Sciatic nerve (tissue), 2 donors: ENCODE results near the gene MICAL1. TPM values are rescaled to one million over a fixed set of nuclear protein-coding genes. Genes with fewer than 3 reads are reported as not detected.
"Not testable (repeated sequence)": the region's sequence is repeated elsewhere in the genome, so short reads cannot be mapped to it uniquely, and the experiment has no call there.

Experiments
- ATAC-seq: fragments of 200-7000 bp; cut with Tn5 transposase; one replicate; pipeline ENCODE4 v1.9.1; 2020; ENCODE audit warnings: mild to moderate bottlenecking, moderate library complexity
- DNase-seq: peaks from one replicate; pipeline ENCODE4 v3.0.0-alpha.2; 2020; ENCODE audit warnings: low spot score
- intact Hi-C: fragments of 100-400 bp; cut with DNase I; formaldehyde crosslinking; loops from one replicate; pipeline ENCODE4 v1.14.2; 2022
- total RNA-seq: library from RNA; stranded (reverse); fragmentation: NEBNext Ultra II Directional; extraction: Animal tissue kit (Norgen Biotek cat#: 25700); gene quantifications from one replicate; pipeline ENCODE4 v1.2.1, GENCODE V29; 2021
- donor health status: DM: no; HTN: no; CAD: no.
- donor health status: DM: no; HTN: no; CAD: no.

Gene MICAL1
- total RNA-seq, 1 donor from 2014 or later = 53.9 TPM

DNA sequence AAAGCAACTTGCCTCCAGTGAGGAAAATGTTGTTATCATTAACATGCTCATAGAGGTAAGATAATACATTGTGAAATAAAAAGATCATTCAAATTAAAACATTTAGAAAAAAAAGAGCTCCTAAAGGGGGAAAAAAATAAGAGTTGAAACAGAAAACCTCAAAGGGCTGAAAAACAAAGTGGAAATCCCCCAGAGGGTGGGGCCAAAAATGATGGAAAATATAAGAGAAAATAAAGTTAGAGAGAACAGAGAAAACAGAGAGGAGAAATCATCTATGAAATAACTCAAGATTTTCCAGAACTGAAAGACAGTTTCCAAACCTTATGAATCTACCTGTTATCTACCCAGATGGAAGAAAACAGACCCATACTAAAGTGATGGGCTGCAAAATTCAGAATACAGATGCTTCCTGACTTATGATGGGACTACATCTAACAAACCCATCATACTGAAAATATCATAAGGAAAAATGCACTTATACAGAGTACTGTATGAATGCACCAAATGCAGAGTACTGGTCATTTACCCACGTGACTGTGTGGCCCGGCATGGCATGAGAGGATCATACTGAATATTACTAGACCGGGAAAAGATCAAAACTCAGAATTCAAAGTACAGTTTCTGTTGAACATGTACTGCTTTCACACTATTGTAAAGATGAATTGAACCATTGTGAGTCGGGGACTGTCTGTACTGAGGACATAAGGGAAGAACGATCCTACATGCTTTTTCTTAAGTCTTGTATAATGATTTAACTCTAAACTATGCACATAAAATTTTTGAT lies 23.5 kb upstream of the MICAL1 start:
- DNase-seq = no peak
- no peak for ATAC-seq
- intact Hi-C loops = no loop called here

DNA sequence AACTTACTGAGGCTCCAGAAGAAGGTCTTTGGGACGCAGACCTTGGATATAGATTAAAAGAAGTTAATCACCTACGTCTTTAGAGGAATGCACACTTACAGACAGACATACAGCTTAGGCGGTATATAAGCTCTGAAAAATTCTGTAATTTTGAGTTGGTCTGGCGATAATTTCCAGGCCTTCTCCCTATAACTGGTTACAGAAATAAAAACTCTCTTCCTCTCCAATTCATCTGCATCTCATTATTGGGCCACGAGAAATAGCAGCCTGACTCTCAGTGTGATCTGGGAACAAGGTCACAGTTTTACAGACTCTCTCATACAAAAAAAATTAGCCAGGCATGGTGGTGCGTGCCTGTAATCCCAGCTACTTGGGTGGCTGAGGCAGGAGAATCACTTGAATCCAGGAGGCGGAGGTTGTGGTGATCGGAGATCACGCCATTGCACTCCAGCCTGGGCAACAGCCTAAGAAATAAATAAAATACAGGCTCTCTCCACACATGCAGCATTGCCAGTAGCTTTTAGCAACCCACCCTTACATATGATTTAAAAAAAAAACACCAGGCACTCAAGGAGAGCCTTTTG lies 22.7 kb upstream of the MICAL1 start:
- DNase-seq (no peak), ATAC-seq (no peak)
- intact Hi-C loops = no loop called here

DNA sequence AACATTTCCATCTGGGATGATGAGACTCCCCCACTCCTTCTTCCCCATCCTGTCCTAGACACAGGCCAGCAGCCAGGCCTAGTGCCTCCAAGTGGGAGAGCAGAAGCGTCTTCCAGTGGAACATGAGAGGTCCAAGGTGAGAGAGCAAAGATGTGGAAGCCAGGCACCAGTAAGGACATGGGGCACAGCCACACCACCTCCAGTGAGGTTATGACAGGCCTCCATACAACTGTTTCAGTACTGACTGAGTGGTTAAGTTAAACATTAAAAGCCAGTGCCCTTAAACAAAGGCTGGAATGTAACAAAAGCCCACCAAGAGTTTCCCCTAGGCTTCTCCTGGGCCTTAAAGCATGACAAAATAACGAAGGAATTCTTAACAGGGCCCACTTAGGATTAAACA lies 22.2 kb upstream of the MICAL1 start:
- no peak for DNase-seq
- intact Hi-C loops = no loop called here
- no peak for ATAC-seq

DNA sequence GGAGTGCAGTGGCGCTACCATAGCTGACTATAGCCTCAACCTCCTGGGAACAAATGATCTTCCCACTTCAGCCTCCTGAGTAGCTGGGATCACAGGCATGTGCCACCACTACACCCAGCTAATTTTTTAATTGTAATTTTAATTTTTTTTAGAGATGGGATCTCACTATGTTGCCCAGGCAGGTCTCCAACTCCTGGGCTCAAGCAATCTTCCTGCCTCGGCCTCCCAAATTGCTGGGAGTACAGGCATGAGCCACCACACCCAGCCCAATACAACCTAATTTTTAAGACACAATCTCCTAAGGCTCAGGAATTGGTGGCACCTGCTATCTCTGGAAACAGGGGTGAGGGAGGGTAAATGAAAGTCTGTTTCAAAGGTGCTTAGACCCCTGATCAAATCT lies 21.6 kb upstream of the MICAL1 start:
- DNase-seq = no peak
- no peak for ATAC-seq
- intact Hi-C loops = no loop called here

DNA sequence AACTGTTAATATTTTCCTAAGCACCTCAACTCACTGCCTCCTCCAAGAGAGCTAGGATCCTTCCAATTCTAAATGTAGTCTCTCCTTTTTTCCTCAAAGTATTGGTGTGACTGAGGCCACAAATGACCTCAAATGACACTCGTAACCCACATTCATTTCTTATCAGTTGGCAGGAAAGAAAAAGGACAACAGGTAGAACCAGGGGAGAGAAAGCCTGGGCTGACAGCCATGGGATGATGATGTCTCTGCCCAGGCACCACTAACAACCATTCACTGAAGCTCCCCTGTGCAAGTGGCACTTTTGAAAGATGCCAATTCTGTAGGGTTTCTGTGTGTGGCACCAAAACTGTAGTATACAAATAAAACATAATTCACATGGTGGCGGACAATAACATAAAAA lies 20.1 kb upstream of the MICAL1 start:
- ATAC-seq = no peak

DNA sequence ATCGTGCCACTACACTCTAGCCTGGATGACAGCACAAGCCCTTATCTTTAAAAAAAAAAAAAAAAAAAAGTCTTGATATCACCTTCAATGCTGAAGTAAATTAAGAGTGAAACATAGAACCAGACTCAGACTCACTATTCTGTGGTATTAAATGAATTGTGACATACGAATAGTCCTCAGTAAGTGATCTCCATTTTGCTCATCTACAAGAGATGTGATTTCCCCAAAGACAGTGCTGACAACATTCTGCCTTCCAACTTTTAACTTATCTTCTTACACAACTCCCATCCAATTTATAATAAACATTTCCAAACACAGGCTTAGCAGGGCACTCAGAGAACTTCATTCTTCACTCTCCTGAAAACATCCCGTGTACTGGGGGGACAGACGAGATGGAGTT lies 19.4 kb upstream of the MICAL1 start:
- DNase-seq (no peak), ATAC-seq (no peak)
- intact Hi-C loops = no loop called here

More for the DNA sequence above, 20.1 kb upstream of the MICAL1 start:
- intact Hi-C loops = no loop called here
- DNase-seq = no peak

DNA sequence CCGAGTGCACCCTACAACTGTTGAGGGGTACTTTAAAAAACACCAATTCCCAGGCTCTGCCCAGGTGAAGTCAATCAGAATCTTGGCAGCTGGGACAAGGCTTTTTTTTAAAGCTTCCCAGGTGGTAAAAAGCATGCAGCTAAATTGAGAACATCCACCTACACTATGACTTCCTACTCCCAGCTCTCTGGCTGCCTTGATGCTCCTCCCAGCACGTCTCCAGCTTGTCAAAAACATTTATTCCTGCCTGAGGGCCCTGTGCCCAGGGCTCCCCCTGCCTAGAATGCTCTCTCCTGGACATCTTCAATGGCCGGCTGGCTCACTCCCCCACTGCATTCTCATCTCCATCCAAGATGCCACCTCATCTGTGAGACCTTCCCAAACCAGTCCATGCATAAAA lies 17.5 kb upstream of the MICAL1 start:
- intact Hi-C loops = no loop called here
- no peak for DNase-seq
- no peak for ATAC-seq

DNA sequence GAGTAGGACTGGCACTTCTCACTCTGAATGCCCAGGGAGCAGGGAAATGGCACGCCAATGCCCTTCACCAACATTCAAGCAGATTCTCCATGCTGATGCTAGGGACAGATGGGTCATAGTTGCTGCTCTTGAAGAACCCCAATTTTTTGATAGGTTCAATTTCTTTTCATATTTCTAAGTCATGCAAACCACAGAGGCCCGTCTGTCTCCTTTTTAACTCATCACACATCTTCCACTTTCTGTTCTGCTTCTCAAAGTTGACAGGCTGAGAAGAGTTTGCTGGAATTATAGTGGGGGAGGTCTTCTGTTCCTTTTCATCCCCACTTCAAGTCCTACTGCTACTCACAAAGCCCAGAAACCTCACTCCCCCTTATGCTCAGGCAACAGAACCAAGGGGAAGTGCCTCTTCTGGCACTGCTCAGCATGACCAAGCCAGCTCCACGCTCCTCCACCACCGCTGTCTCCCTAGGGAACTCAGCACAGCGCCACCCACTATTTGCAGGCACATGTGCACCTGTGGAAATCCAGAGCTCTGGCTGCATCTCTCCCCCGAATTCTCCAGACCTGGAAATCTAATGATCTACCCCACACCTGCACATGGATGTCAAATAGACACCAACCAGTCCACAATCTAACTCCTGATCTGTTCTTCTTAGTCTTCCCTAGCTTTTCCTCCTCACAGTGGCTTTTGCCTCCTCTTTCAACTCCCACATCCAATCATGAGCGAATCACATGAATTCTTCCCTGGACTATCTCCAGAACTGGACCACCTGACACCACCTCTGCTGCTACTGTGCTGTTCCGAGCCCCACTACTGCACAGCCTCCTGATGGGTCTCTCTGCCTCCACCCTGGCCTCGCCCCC lies 16.8 kb upstream of the MICAL1 start:
- ATAC-seq (no peak), DNase-seq (no peak)
- intact Hi-C loops = no loop called here

DNA sequence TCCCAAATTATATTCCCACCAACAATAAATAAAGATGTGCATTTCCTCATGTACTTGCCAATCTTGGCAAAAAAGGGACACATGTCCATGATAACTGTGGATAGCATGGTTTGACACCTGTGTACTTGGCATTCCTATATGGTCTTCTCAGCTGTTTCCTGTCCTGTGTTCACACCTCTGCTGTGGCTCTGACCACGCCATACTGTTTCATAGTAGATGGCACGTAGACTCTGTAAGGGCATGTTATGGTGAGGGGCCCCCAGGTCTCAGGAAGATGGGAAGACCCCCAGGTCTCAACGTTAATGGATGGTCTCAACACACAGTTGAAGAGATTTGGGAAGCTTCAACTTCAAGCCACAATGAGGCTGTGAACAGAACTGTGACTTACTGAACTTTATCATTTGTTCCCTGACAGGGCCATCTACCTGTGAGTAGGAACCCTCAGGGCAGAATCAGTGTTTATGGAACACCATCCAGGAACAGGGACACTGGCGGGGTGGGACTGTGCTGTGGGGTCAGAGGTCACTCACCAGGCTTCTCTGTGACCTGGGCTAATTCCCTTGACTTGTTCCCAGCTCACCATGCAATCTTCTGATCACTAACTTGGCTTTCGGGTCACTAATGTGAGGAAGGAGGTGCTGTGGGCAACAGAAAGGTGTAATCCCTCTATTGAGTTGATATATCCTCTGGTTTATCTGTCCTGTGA lies 15.7 kb upstream of the MICAL1 start:
- DNase-seq (no peak), ATAC-seq (no peak)
- intact Hi-C loops = no loop called here

DNA sequence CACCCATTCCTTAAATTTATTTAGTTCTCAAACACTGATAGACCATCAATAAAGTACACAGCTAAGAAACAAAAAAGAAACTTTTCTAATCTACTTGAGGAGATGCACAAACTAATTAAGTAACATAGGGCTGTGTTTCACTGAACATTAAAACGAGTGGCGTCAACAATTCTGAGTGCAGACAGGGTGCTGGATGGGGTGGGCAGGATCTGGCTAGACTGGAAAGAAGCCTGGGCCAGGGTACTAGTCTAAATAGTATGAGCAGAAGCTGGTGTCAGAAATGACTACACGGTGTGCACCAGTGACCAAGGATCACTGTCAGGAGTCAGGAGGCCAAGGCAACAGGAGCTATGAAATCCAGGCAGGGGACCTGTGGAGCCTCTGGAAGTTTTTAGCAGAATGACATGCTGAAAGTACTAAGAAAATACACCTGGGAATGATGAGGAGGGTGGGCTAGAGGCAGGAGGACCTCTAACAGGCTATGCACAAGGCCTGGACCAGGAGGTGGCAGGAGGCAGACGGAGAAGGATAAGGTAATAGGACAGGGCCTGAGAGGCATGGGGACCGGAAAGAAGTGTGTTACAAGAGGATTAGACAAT lies 14.1 kb upstream of the MICAL1 start:
- ATAC-seq (no peak), DNase-seq (no peak)
- intact Hi-C loops = no loop called here

DNA sequence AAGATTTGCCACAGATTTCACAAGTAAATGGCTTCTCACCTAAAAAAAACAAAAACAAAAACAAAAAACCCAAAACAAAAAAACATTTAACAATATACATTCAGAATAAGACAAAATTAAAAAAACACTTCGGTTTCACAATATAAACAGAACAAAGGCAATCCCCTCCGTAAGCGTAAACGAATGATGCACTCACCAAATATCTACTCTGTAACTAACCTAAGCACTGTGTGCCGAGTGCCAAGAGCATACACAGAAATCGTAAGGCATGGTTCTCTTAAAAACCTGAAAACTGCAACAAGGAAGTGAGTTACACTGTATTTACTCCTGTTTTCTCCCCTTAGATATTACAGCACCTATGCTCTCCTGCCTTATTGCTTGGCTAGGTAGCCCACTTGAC lies 12.1 kb upstream of the MICAL1 start:
- DNase-seq (no peak), ATAC-seq (no peak)
- intact Hi-C loops = no loop called here

DNA sequence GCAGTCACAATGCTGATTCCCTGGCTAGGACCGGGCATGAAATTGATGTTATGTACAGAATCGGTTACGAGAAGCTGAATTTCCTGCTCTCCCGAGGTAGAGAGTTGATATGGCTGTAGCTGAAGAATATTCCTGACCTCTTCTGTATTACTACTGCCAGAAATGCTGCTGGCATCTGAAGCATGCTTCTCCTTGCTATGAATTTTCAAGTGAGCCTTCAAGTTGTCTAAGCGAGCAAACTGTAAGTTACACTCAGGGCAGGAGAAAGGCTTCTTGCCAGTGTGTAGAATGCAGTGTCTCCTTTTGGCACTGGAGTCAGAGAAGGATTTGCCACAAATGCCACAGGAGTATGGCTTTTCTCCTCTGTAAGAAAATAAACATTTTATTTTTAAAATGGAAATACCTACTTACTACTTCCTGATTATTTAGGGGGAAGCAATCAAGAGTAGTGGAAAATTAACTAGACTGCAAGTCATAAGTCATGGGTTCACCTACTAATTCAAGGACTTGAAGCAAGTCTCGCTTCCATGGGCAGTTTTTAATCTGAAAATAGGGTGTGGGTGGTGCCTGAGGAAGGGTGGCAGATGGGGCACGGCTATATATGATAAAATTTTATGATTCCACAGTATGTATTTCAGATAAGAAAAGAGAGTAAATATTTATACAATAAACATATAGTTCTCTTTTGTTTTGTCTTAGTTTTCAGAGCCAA lies 10.8 kb upstream of the MICAL1 start:
- intact Hi-C loops = no loop called here
- DNase-seq (no peak), ATAC-seq (no peak)

DNA sequence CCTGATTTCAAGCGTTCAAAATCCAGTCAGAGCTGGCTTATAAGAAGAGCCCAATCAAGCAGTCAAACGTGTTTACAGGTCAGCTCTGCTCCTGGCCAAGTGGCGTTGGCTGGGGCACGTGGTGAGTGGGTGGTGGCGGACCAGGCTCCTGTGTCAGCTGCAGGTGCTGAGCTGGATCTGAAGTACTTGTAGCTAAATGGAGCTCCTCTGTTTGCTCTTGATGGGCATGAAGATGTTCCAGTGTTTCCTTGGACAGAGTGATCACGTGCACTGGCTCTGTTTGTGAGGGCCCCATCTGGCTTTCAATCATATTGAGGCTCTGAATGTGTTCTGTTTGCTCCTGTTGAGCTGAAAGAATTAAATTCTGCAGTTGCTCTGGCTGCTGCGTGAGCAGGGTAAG lies 10.2 kb upstream of the MICAL1 start:
- intact Hi-C loops = no loop called here
- ATAC-seq (no peak), DNase-seq (no peak)

DNA sequence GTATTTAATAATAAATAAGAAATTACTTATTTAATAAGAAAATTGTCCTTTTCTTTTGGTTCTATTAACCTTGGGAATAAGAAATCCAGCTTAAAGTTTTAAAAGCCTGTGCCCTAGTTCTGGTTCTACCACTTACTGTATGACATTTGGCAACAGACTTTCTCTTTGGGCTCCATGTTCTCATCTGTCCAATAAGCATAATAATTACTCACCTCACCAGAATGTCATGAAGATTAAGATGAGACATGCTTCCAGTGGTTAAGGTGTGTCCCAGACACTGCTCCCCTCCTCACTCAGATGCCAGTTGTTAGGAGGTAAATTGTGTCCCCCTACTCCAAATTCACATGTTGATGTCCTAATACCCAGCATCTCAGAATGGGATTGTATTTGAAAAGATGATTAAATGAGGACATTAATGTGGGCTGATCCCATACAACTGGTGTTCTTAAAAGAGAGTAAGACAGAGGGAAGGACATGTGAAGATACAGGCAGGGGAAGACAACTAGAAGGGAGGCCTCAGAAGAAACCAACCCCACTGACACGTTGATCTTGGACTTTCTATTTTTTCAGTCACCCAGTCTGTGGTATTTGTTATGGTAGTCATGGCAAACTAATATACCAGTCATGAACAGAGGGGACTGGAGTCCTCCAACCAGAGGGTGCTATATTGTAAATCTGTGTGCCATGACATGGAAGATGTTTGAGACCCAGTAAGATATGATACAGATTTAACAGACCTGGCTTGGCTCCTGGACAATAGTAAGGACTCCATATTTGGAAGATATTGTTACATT lies 6.4 kb upstream of the MICAL1 start:
- no peak for ATAC-seq
- intact Hi-C loops = no loop called here

DNA sequence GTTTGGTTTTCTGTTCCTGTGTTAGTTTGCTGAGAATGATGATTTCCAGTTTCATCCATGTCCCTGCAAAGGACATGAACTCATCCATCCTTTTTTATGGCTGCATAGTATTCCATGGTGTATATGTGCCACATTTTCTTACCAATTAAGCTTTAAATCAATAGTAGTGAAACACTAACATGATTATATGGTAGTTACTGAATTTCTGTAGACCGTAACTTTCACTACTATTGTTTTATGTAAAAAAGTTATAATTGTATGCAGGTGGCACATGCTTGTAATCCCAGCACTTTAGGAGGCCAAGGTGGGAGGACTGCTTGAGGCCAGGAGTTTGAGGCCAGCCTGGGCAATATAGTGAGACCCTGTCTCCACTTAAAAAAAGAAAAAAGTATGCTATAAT lies 5.6 kb upstream of the MICAL1 start:
- intact Hi-C loops, ATAC-seq, DNase-seq: not testable (repeated sequence)

More for the DNA sequence above, 6.4 kb upstream of the MICAL1 start:
- DNase-seq = no peak

DNA sequence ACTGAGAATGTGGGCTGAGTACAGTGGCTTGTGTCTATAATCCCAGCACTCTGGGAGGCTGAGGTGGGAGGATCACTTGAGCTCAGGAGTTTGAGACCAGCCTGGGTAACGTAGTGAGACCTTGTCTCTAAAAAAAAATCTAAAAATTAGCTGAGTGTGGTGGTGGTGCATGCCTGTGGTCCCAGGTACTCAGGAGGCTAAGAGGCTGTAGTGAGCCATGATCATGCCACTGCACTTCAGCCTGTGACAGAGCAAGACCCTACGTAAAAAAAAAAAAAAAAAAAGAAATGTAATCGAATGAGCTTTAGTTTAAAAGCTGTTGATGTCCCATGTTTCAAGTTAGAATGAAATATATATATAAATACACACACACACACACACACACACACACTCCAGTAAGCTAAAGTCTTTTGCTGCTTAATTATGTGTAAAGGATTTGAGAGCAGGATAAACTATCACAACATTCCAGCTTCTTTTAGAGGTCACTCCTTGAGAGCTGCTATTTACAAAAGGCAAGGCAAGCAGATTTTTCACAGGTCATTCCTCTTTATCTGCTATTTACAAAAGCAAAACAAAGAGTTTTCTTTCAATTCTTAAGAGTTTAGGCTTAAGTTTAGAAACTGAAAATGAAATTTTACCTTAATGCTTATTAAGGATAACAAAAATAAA lies 4.7 kb upstream of the MICAL1 start:
- no peak for ATAC-seq
- intact Hi-C loops = no loop called here
- DNase-seq = no peak
